HepG2 (cell line): ENCODE measurements around the gene WNK4. TPM values are rescaled to one million over a fixed set of nuclear protein-coding genes. Genes with fewer than 3 reads are reported as not detected.
A peak's percentile ranks its signal among the peaks of the same experiment; 100 is the strongest.

Experiments used
- ATF1 ChIP-seq: IDR thresholded peaks from 2 replicates; pipeline ENCODE4 v1.6.1; 2016; ENCODE audit warnings: mild to moderate bottlenecking, control low read depth
- CBFB ChIP-seq: sonication (generic); formaldehyde crosslinking; IDR thresholded peaks from 2 replicates; pipeline ENCODE4 v1.4.0; 2020; ENCODE audit warnings: missing genetic modification reagents
- DPF2 ChIP-seq: sonication (generic); formaldehyde crosslinking; IDR thresholded peaks from 2 replicates; pipeline ENCODE4 v1.4.0; 2020; ENCODE audit warnings: mild to moderate bottlenecking, low read depth, missing genetic modification reagents, borderline replicate concordance
- DR1 ChIP-seq: sonication (generic); formaldehyde crosslinking; IDR thresholded peaks from 2 replicates; pipeline ENCODE4 v1.8.0; 2021; ENCODE audit warnings: mild to moderate bottlenecking, missing genetic modification reagents, inconsistent platforms
- HMGA1 ChIP-seq: sonication (generic); formaldehyde crosslinking; conservative IDR thresholded peaks from 2 replicates; pipeline ENCODE4 v1.4.0; 2020; ENCODE audit warnings: missing genetic modification reagents
- JUNB ChIP-seq: sonication (generic); formaldehyde crosslinking; IDR thresholded peaks from 2 replicates; pipeline ENCODE4 v1.8.0; 2022; ENCODE audit warnings: missing genetic modification reagents, mild to moderate bottlenecking, borderline replicate concordance
- MIER3 ChIP-seq: IDR thresholded peaks from 2 replicates; pipeline ENCODE4 v1.6.1; 2016; ENCODE audit warnings: missing compliant biosample characterization, borderline replicate concordance
- MZF1 ChIP-seq: sonication (generic); formaldehyde crosslinking; IDR thresholded peaks from 2 replicates; pipeline ENCODE4 v1.8.1; 2023; ENCODE audit warnings: mild to moderate bottlenecking, missing genetic modification reagents, borderline replicate concordance
- PCBP2 ChIP-seq: fragments of 200-400 bp; formaldehyde crosslinking; optimal IDR thresholded peaks from 2 replicates; pipeline ENCODE3; 2018; ENCODE audit warnings: low read length, low read depth; ENCODE audit not compliant: poor library complexity, severe bottlenecking
- PRDM4 ChIP-seq: sonication (generic); formaldehyde crosslinking; IDR thresholded peaks from 2 replicates; pipeline ENCODE4 v1.9.0; 2021; ENCODE audit warnings: missing genetic modification reagents, borderline replicate concordance
- RFX5 ChIP-seq: IDR thresholded peaks from 2 replicates; pipeline ENCODE4 v1.6.1; 2011; ENCODE audit warnings: low read depth, low read length, improper control_type of control experiment
- SOX5 ChIP-seq: IDR thresholded peaks from 2 replicates; pipeline ENCODE4 v1.6.1; 2016; ENCODE audit warnings: borderline replicate concordance
- TBP ChIP-seq: sonication (generic); formaldehyde crosslinking; IDR thresholded peaks from 2 replicates; pipeline ENCODE4 v1.5.0; 2020; ENCODE audit warnings: missing genetic modification reagents
- XRCC5 ChIP-seq: fragments of 200-400 bp; formaldehyde crosslinking; optimal IDR thresholded peaks from 2 replicates; pipeline ENCODE3; 2017; ENCODE audit warnings: mild to moderate bottlenecking, low read length
- ZBTB1 ChIP-seq: sonication (generic); formaldehyde crosslinking; IDR thresholded peaks from 2 replicates; pipeline ENCODE4 v1.4.0; 2020; ENCODE audit warnings: missing genetic modification reagents, borderline replicate concordance
- ZBTB34 ChIP-seq: sonication (generic); formaldehyde crosslinking; IDR thresholded peaks from 2 replicates; pipeline ENCODE4 v1.8.0; 2022; ENCODE audit warnings: mild to moderate bottlenecking, missing genetic modification reagents
- ZFP1 ChIP-seq: IDR thresholded peaks from 2 replicates; pipeline ENCODE4 v1.6.1; 2016
- ZFP36 ChIP-seq: fragments of 150-350 bp; IDR thresholded peaks from 2 replicates; pipeline ENCODE4 v1.6.1; 2018; ENCODE audit warnings: borderline replicate concordance, low read length, low read depth; ENCODE audit not compliant: partially characterized antibody
- ZNF225 ChIP-seq: sonication (generic); formaldehyde crosslinking; IDR thresholded peaks from 2 replicates; pipeline ENCODE4 v1.4.0; 2020; ENCODE audit warnings: mild to moderate bottlenecking, missing genetic modification reagents
- ZNF678 ChIP-seq: sonication (generic); formaldehyde crosslinking; IDR thresholded peaks from 2 replicates; pipeline ENCODE4 v1.4.0; 2020; ENCODE audit warnings: mild to moderate bottlenecking, missing genetic modification reagents
- ZNF724P ChIP-seq: sonication (generic); formaldehyde crosslinking; IDR thresholded peaks from 2 replicates; pipeline ENCODE4 v1.8.0; 2022; ENCODE audit warnings: missing genetic modification reagents, borderline replicate concordance
- ZNF879 ChIP-seq: sonication (generic); formaldehyde crosslinking; IDR thresholded peaks from 2 replicates; pipeline ENCODE4 v1.8.1; 2023; ENCODE audit warnings: missing genetic modification reagents
- polyA plus RNA-seq, 8 experiments: library from polyadenylated mRNA; depleted of rRNA in 3 of 8; stranded (reverse) in 7 of 8; unstranded in 1 of 8; fragments of >200 nt; fragmentation: Illumina TruSeq in 4 of 8; extraction: Trizol in 4 of 8; gene quantifications; 2 replicates each; pipeline versions ENCODE4 v1.2.1 to v1.2.3, GENCODE V29; 2011 to 2016; ENCODE audit warnings: low read depth in 4 of 8, missing spikeins in 1 of 8, mixed read lengths in 1 of 8; ENCODE audit not compliant: insufficient read depth in 1 of 8
- total RNA-seq, 5 experiments: library from RNA; depleted of rRNA; stranded (reverse); fragments of >200 nt; fragmentation: Illumina TruSeq; extraction: Trizol; gene quantifications; 2 replicates each; pipeline ENCODE4 v1.2.3, GENCODE V29; 2016; ENCODE audit warnings: low read depth in 1 of 5
- TF ChIP-seq, protein P1 (sequence below): sonication (generic); formaldehyde crosslinking; IDR thresholded peaks from 2 replicates; pipeline ENCODE4 v1.5.0; 2020; ENCODE audit warnings: missing genetic modification reagents, mild to moderate bottlenecking, borderline replicate concordance
- TF ChIP-seq, protein P2 (sequence below): sonication (generic); formaldehyde crosslinking; IDR thresholded peaks from 2 replicates; pipeline ENCODE4 v1.8.0; 2022; ENCODE audit warnings: missing genetic modification reagents, low read depth, mild to moderate bottlenecking, borderline replicate concordance

Gene WNK4
- total and polyA plus RNA-seq, 2 of the 13 experiments (the other 11 are each of a cell fraction or from before 2014, with no cell fraction given), result 2.7 to 13.7 TPM

GRCh38 chr17:42744806-42745617 lies 35.4 kb upstream of the WNK4 start, which contains the start of gene EZH1 (continued):
- TF ChIP-seq, protein P1, sequence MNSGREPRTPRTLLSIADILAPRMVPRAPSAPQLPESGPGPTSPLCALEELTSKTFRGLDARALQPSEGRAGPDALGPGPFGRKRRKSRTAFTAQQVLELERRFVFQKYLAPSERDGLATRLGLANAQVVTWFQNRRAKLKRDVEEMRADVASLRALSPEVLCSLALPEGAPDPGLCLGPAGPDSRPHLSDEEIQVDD (CRISPR knock-in tag), result no peak; the same call in none of the 2 replicates
- TF ChIP-seq ZBTB34 (CRISPR knock-in tag), result 0 out of 2 replicates have a peak, but pooled peaks have one; percentile 47
- no peak for TF ChIP-seq PCBP2
- TF ChIP-seq RFX5, result no peak
- TF ChIP-seq CBFB (CRISPR knock-in tag), result peak; percentile 65; the same call in 1 of the 2 replicates
- no peak for TF ChIP-seq ZNF678
- no peak for TF ChIP-seq ZBTB1 (CRISPR knock-in tag)
- TF ChIP-seq XRCC5, result no peak
- TF ChIP-seq ZFP36, result no peak
- no peak; the same call in 1 of the 2 replicates for TF ChIP-seq MZF1 (CRISPR knock-in tag)
- TF ChIP-seq ZNF724P (CRISPR knock-in tag), result peak; percentile 92; the same call in 1 of the 2 replicates
- TF ChIP-seq JUNB (CRISPR knock-in tag), result 0 out of 2 replicates have a peak, but pooled peaks have one; percentile 17
- TF ChIP-seq MIER3 (CRISPR knock-in tag), result peak; percentile 45; the same call in 1 of the 2 replicates
- no peak for TF ChIP-seq ZFP1 (CRISPR knock-in tag)
- TF ChIP-seq PRDM4 (CRISPR knock-in tag), result peak; percentile 83; the same call in 1 of the 2 replicates
- TF ChIP-seq HMGA1, result no peak
- peak; percentile 69; the same call in 1 of the 2 replicates for TF ChIP-seq ZNF225 (CRISPR knock-in tag)
- no peak for TF ChIP-seq ZNF879
- TF ChIP-seq DPF2 (CRISPR knock-in tag), result no peak
- TF ChIP-seq TBP (CRISPR knock-in tag), result no peak
- TF ChIP-seq, protein P2, sequence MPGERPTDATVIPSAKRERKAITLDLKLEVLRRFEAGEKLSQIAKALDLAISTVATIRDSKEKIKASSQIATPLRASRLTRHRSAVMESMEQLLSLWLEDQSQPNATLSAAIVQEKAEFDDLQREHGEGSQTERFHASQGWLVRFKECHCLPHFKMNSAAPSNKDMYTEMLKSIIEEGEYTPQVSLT (CRISPR knock-in tag), result peak; percentile 25; the same call in 1 of the 2 replicates
- peak; percentile 58 for TF ChIP-seq DR1 (CRISPR knock-in tag)
- no peak for TF ChIP-seq ATF1 (CRISPR knock-in tag)
- peak; percentile 36; the same call in 1 of the 2 replicates for TF ChIP-seq SOX5 (CRISPR knock-in tag)
